Measurements from ENCODE around the gene KCNH5. TPM values are rescaled to one million over a fixed set of nuclear protein-coding genes. Genes with fewer than 3 reads are reported as not detected.
A peak's percentile ranks its signal among the peaks of the same experiment; 100 is the strongest.

The KCNH5 gene
- total RNA-seq, result not detected

GRCh38 chr14:63045234-63045611 is at the start of gene KCNH5:
TSS of gene KCNH5 (minus strand) at chr14:63045458. CDS start at chr14:63045186, 272 bp downstream.
- Mint-ChIP-seq H3K4me1 (ENCODE audit: low read depth) (peaks cover 2% of the 10 kb centered on the region), H3K36me3 (ENCODE audit: insufficient read depth) (no peaks in the 10 kb centered on the region), H3K27me3 (ENCODE audit: low read depth) (peaks cover 35% of the 10 kb centered on the region), H3K9me3 (no peaks in the 10 kb centered on the region), H3K4me3 (no peak within 1 kb of the TSS)
- DNase-seq (no peak), ATAC-seq (peak; percentile 67 to 82)

GRCh38 chr14:63091394-63091996 is 46.2 kb upstream of the KCNH5 start:
- no peak for ATAC-seq
- no peaks in the 10 kb centered on the region for H3K4me1 Mint-ChIP-seq (ENCODE audit: low read depth)
- no peak overlapping the region for H3K4me3 Mint-ChIP-seq
- H3K9me3 Mint-ChIP-seq, result no peaks in the 10 kb centered on the region
- no peak for DNase-seq
- no peaks in the 10 kb centered on the region for H3K36me3 Mint-ChIP-seq (ENCODE audit: insufficient read depth)
- no peaks in the 10 kb centered on the region for H3K27me3 Mint-ChIP-seq (ENCODE audit: low read depth)

DNA sequence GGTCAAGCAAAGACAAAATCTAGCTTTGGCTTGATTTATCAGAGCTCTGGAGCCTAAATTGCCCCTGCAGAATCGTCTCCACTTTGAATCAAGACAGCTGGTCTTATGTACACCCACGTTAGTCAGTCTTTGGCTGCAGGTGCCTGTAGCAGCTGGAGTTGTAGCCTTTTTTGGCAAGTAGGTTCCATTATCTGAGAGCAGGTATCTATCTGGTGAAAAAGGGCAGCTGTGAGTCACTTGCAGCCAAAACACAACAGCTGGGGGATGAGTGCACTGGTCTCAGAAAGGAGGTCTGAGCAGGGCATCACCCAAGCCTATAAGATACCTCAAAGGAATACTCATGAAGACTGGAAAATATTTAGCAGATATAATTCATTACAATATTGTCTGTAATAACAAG is 43.6 kb upstream of the KCNH5 start:
- no peaks in the 10 kb centered on the region for H3K9me3 Mint-ChIP-seq
- DNase-seq (no peak), ATAC-seq (no peak)
- no peak overlapping the region for H3K4me3 Mint-ChIP-seq
- H3K36me3 Mint-ChIP-seq (ENCODE audit: insufficient read depth), result no peaks in the 10 kb centered on the region
- no peaks in the 10 kb centered on the region for H3K4me1 Mint-ChIP-seq (ENCODE audit: low read depth)
- no peaks in the 10 kb centered on the region for H3K27me3 Mint-ChIP-seq (ENCODE audit: low read depth)

- Mint-ChIP-seq H3K4me3 (no peak overlapping the region), H3K36me3 (ENCODE audit: insufficient read depth) (no peaks in the 10 kb centered on the region), H3K9me3 (no peaks in the 10 kb centered on the region), H3K27me3 (ENCODE audit: low read depth) (peaks cover 4% of the 10 kb centered on the region), H3K4me1 (ENCODE audit: low read depth) (no peaks in the 10 kb centered on the region)
- no peak for DNase-seq
- ATAC-seq, result no peak
Measured at GRCh38 chr14:63078569-63078968, 33.3 kb upstream of the KCNH5 start.

DNA sequence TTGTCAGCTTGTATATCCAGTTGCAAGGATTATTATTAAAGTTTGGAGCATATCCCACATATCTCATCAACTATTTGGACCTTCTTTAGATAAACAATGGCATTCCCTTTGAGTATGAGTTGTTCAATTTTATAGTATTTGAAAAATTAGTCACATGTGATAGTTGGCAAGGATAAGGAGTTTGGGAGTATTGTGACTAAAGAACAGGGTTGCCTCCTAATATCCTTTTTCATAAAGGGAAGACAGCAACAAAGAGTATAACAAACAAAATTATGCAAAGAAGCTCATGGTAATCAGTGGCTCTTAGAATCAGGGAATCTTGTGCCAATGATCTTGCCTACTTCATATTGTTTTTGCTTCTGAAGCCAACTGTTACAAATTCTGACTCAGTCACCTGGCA is 31.2 kb upstream of the KCNH5 start:
- Mint-ChIP-seq H3K4me1 (ENCODE audit: low read depth) (no peaks in the 10 kb centered on the region), H3K36me3 (ENCODE audit: insufficient read depth) (no peaks in the 10 kb centered on the region), H3K9me3 (peaks cover 4% of the 10 kb centered on the region), H3K27me3 (ENCODE audit: low read depth) (peaks cover 6% of the 10 kb centered on the region), H3K4me3 (no peak overlapping the region)
- DNase-seq, result no peak
- no peak for ATAC-seq

DNA sequence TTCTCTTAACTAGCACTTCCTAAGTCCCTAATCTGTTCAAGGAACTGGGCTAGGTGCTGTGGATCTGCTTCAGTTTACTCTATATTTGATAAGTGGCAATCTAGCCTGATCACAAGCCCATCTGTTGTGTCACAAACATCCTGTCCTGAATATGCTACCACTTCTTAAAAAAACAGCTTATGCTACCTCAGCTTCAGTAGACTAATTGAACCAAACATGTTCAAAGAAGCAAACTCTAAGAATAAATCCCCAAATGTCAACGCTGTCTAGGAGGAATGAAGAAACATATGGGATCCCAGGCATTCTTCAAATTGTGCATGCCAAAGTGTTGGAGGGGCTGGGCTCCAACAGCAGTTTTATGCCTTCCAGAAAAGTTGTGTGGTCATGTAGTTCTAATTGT is 10.4 kb upstream of the KCNH5 start:
- no peak for ATAC-seq
- no peak overlapping the region for H3K4me3 Mint-ChIP-seq
- DNase-seq, result no peak
- H3K36me3 Mint-ChIP-seq (ENCODE audit: insufficient read depth), result no peaks in the 10 kb centered on the region
- peaks cover 3% of the 10 kb centered on the region for H3K9me3 Mint-ChIP-seq
- H3K27me3 Mint-ChIP-seq (ENCODE audit: low read depth), result peaks cover 7% of the 10 kb centered on the region
- H3K4me1 Mint-ChIP-seq (ENCODE audit: low read depth), result no peaks in the 10 kb centered on the region

GRCh38 chr14:63051992-63052391 is 6.7 kb upstream of the KCNH5 start:
- no peaks in the 10 kb centered on the region for H3K4me1 Mint-ChIP-seq (ENCODE audit: low read depth)
- no peaks in the 10 kb centered on the region for H3K36me3 Mint-ChIP-seq (ENCODE audit: insufficient read depth)

DNA sequence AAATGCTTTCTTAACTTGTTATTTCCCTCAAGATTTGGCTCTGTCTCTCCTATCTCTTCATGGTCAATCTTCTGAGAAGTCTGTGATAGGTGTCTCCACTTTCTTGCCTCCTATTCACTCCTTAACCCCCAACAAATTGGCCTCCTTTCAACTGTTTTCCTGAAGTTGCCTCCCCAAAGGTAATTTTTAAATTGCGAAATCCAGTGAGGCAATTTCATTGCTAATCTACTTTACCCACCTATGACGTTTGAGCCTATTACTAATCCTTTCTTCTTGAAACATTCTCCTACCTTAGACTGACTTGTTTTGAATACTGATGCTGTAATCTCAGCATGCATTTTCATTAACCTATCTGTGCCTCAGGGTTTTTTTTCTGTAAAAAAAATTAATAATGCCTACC is 6.0 kb upstream of the KCNH5 start:
- ATAC-seq, result no peak
- Mint-ChIP-seq H3K27me3 (ENCODE audit: low read depth) (peaks cover 21% of the 10 kb centered on the region), H3K36me3 (ENCODE audit: insufficient read depth) (no peaks in the 10 kb centered on the region), H3K4me1 (ENCODE audit: low read depth) (no peaks in the 10 kb centered on the region), H3K9me3 (peaks cover 1% of the 10 kb centered on the region), H3K4me3 (no peak overlapping the region)
- DNase-seq, result no peak

More at GRCh38 chr14:63051992-63052391, 6.7 kb upstream of the KCNH5 start:
- Mint-ChIP-seq H3K4me3 (no peak overlapping the region), H3K9me3 (peaks cover 3% of the 10 kb centered on the region), H3K27me3 (ENCODE audit: low read depth) (peaks cover 18% of the 10 kb centered on the region)
- no peak for DNase-seq
- ATAC-seq, result no peak

DNA sequence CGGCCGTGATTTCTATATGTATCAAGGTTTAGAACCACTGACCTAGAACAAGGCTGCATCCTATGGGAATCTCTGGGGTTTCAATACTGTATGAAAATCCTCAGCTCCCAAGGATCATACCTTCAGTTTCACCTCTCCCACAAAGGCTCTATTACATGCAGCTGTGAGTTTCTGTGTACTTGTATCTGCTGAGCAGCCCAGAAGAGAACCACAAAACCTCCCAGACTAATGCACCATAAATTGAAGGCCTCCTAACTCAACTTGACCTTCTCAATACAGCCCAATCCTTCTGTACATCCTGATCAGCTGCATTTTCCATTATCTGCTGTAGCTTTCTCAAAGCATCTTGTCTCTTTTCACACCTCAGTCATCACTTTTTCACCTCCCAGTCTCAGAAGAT is 5.4 kb upstream of the KCNH5 start:
- no peak for DNase-seq
- peaks cover 24% of the 10 kb centered on the region for H3K27me3 Mint-ChIP-seq (ENCODE audit: low read depth)

GRCh38 chr14:63046339-63047268 is 1.3 kb upstream of the KCNH5 start:
- Mint-ChIP-seq H3K4me1 (ENCODE audit: low read depth) (peaks cover 2% of the 10 kb centered on the region), H3K27me3 (ENCODE audit: low read depth) (peaks cover 35% of the 10 kb centered on the region), H3K9me3 (no peaks in the 10 kb centered on the region), H3K4me3 (no peak overlapping the region), H3K36me3 (ENCODE audit: insufficient read depth) (no peaks in the 10 kb centered on the region)
- no peak for ATAC-seq
- DNase-seq, result no peak

More for the DNA sequence above, 5.4 kb upstream of the KCNH5 start:
- Mint-ChIP-seq H3K4me1 (ENCODE audit: low read depth) (no peaks in the 10 kb centered on the region), H3K9me3 (no peaks in the 10 kb centered on the region), H3K36me3 (ENCODE audit: insufficient read depth) (no peaks in the 10 kb centered on the region), H3K4me3 (no peak overlapping the region)
- no peak for ATAC-seq

DNA sequence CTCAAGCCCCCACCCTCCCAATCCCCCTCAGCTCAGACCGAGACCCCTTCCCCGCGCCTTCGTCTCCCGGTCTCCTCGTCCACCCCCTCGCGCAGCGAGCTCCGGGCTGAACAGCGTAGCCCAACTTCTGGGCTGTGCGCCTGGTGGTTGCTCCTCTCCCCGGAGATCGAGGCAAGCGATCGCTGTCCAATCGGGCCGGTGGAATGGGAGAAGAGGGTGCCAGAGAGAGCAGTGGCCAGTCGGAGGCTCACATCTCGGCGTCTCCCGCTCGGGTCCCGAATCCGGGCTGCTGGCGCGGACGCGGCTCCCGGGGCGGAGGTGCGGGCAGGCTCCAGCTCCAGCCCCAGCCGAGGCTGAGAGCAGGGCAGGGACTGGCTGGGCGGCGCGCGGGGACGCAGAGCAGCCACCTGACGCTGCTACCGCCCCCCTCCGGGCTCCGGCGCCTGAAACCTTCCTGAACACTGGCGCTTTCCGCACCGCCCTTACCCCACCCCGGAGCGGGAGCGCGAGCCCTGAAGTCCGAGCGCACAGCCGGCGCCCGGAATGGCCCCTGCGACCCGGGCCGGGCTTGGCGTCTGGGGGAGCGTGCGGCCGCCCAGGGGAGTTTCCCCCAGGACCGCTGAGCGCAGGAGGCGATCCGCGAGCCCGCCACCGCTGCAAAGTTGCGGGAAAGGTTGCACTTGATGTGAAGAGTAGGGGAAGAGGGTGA is 508 bp upstream of the KCNH5 start:
- ATAC-seq, result peak in 1 of 2 donors; percentile 47
- no peak for DNase-seq
- H3K27me3 Mint-ChIP-seq (ENCODE audit: low read depth), result peaks cover 35% of the 10 kb centered on the region
- no peaks in the 10 kb centered on the region for H3K9me3 Mint-ChIP-seq
- peaks cover 2% of the 10 kb centered on the region for H3K4me1 Mint-ChIP-seq (ENCODE audit: low read depth)
- no peak overlapping the region for H3K4me3 Mint-ChIP-seq
- H3K36me3 Mint-ChIP-seq (ENCODE audit: insufficient read depth), result no peaks in the 10 kb centered on the region

- ATAC-seq (no peak), DNase-seq (no peak)
- H3K36me3 Mint-ChIP-seq (ENCODE audit: insufficient read depth), result no peaks in the 10 kb centered on the region
- peaks cover 2% of the 10 kb centered on the region for H3K4me1 Mint-ChIP-seq (ENCODE audit: low read depth)
- H3K27me3 Mint-ChIP-seq (ENCODE audit: low read depth), result peaks cover 13% of the 10 kb centered on the region
- no peak overlapping the region for H3K4me3 Mint-ChIP-seq
- no peaks in the 10 kb centered on the region for H3K9me3 Mint-ChIP-seq
Measured at GRCh38 chr14:63039866-63040265, 5.4 kb downstream of the KCNH5 start.

GRCh38 chr14:63032641-63033040 is 12.6 kb downstream of the KCNH5 start:
- H3K4me3 Mint-ChIP-seq, result no peak overlapping the region
- H3K36me3 Mint-ChIP-seq (ENCODE audit: insufficient read depth), result no peaks in the 10 kb centered on the region
- ATAC-seq, result no peak
- no peak for DNase-seq
- H3K9me3 Mint-ChIP-seq, result no peaks in the 10 kb centered on the region
- H3K4me1 Mint-ChIP-seq (ENCODE audit: low read depth), result no peaks in the 10 kb centered on the region
- H3K27me3 Mint-ChIP-seq (ENCODE audit: low read depth), result peaks cover 2% of the 10 kb centered on the region

- no peaks in the 10 kb centered on the region for H3K4me1 Mint-ChIP-seq (ENCODE audit: low read depth)
- ATAC-seq, result no peak
- H3K36me3 Mint-ChIP-seq (ENCODE audit: insufficient read depth), result no peaks in the 10 kb centered on the region
Measured at GRCh38 chr14:63032076-63032475, 13.2 kb downstream of the KCNH5 start.

More at GRCh38 chr14:63032076-63032475, 13.2 kb downstream of the KCNH5 start:
- Mint-ChIP-seq H3K27me3 (ENCODE audit: low read depth) (peaks cover 2% of the 10 kb centered on the region), H3K4me3 (no peak overlapping the region), H3K9me3 (no peaks in the 10 kb centered on the region)
- DNase-seq, result no peak

Measured in activated T-cell treated with anti-CD3 and anti-CD28 coated beads, Interleukin-2, amount 50 U/mL, for 4 hours (primary cell).